Testis (tissue), 2 donors: Measurements from ENCODE around the gene FAR1.

Experiments used
- POLR2A ChIP-seq: fragments of 450-650 bp; IDR thresholded peaks from one replicate; pipeline ENCODE4 v1.6.1; 2017; ENCODE audit warnings: antibody characterized with exemption, mild to moderate bottlenecking, moderate library complexity
- TF ChIP-seq, protein P1 (sequence below), 3 experiments: fragments of 450-650 bp in 2 of 3; fragments of 200-600 bp in 1 of 3; sonication (generic) in 1 of 3; IDR thresholded peaks; one replicate each; pipeline ENCODE4 v1.5.1; 2016 to 2019; ENCODE audit warnings: antibody characterized with exemption in 3 of 3, mild to moderate bottlenecking in 2 of 3, moderate library complexity in 1 of 3

DNA sequence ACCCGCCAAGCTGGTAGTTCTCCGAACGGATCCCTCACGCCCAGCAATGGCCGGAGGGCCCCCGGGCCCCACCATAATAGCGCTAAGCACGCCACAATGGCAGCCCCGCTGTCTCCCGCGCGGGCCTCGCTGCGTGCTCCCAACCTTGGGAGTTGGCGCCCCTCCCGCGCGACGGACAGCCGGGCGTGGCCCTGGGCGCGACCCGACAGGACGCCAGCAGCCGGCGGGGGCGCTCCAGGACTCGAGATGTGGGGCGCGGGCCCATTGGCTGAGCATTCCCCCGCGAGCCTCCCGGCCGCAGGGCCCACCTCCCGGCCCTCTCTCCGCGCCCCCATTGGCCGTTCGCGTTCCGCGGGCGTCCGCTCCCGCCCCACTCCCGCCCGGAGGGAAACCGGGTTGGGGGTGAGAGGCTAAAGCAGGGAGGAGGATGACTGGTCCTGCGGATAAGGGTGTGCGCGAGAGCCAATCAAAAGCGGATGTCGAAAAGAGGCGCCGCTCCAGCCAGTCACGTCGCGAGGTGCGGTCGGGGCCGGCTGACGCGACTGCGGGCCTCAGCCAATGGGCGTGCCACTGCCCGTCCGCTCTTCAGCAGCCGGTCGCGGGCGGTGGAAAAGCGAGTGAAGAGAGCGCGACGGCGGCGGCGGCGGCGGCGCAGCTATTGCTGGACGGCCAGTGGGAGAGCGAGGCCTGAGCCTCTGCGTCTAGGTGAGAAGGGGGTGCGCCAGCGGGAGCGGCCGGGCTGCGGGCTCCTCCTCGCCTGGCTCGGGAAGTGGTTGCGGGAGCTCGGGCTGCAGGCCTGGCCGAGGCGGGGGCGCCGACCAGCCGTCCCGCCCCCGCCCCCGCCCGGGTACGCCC, at the start of gene FAR1:
- TF ChIP-seq, protein P1, sequence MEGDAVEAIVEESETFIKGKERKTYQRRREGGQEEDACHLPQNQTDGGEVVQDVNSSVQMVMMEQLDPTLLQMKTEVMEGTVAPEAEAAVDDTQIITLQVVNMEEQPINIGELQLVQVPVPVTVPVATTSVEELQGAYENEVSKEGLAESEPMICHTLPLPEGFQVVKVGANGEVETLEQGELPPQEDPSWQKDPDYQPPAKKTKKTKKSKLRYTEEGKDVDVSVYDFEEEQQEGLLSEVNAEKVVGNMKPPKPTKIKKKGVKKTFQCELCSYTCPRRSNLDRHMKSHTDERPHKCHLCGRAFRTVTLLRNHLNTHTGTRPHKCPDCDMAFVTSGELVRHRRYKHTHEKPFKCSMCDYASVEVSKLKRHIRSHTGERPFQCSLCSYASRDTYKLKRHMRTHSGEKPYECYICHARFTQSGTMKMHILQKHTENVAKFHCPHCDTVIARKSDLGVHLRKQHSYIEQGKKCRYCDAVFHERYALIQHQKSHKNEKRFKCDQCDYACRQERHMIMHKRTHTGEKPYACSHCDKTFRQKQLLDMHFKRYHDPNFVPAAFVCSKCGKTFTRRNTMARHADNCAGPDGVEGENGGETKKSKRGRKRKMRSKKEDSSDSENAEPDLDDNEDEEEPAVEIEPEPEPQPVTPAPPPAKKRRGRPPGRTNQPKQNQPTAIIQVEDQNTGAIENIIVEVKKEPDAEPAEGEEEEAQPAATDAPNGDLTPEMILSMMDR (IDR thresholded peaks at IDR 0.05), result peak; percentile 45 to 55 (median 54)
- peak; percentile 70 for TF ChIP-seq POLR2A
